Breast epithelium (tissue), 3 donors: ENCODE results near the gene DMKN.

ENCODE experiments used
- POLR2A ChIP-seq: fragments of 450-650 bp; IDR thresholded peaks from one replicate; pipeline ENCODE4 v1.6.1; 2016; ENCODE audit warnings: antibody characterized with exemption, mild to moderate bottlenecking, moderate library complexity
- TF ChIP-seq, protein P1 (sequence below), 3 donors: fragments of 450-650 bp; IDR thresholded peaks; one replicate each; pipeline ENCODE4 v1.5.1; 2016 to 2017; ENCODE audit warnings: antibody characterized with exemption in 3 of 3, mild to moderate bottlenecking in 3 of 3, moderate library complexity in 3 of 3

GRCh38 chr19:35540356-35540927, 27.0 kb upstream of the DMKN start:
- TF ChIP-seq, protein P1, sequence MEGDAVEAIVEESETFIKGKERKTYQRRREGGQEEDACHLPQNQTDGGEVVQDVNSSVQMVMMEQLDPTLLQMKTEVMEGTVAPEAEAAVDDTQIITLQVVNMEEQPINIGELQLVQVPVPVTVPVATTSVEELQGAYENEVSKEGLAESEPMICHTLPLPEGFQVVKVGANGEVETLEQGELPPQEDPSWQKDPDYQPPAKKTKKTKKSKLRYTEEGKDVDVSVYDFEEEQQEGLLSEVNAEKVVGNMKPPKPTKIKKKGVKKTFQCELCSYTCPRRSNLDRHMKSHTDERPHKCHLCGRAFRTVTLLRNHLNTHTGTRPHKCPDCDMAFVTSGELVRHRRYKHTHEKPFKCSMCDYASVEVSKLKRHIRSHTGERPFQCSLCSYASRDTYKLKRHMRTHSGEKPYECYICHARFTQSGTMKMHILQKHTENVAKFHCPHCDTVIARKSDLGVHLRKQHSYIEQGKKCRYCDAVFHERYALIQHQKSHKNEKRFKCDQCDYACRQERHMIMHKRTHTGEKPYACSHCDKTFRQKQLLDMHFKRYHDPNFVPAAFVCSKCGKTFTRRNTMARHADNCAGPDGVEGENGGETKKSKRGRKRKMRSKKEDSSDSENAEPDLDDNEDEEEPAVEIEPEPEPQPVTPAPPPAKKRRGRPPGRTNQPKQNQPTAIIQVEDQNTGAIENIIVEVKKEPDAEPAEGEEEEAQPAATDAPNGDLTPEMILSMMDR (IDR thresholded peaks at IDR 0.05) = no peak
- no peak for TF ChIP-seq POLR2A
